ENCODE data around the gene TMOD2.

The TMOD2 gene

GRCh38 chr15:51863131-51863530, 111.7 kb downstream of the TMOD2 start:
- Histone ChIP-seq H3K27ac (ENCODE audit: low read depth, low read length) (no peak overlapping the region), H3K9ac (ENCODE audit: low read length in 5 of 5) (no peak overlapping the region), H3K4me1 (ENCODE audit: control insufficient read depth in 5 of 5, insufficient read depth in 5 of 5, low read length in 5 of 5) (peaks cover 0 to 5% (median 0%) of the 10 kb centered on the region in 5 donors), H3K27me3 (ENCODE audit: control insufficient read depth in 5 of 5, insufficient read depth in 4 of 5, low read length in 5 of 5) (no peaks in the 10 kb centered on the region), H3K36me3 (ENCODE audit: control insufficient read depth in 5 of 5, insufficient read depth in 5 of 5, low read length in 5 of 5) (peaks cover 11 to 32% (median 15%) of the 10 kb centered on the region in 5 donors), H3K9me3 (ENCODE audit: control insufficient read depth in 5 of 5, low read length in 5 of 5) (no peaks in the 10 kb centered on the region), H3K4me3 (ENCODE audit: low read depth in 1 of 5, low read length in 5 of 5) (no peak overlapping the region)

DNA sequence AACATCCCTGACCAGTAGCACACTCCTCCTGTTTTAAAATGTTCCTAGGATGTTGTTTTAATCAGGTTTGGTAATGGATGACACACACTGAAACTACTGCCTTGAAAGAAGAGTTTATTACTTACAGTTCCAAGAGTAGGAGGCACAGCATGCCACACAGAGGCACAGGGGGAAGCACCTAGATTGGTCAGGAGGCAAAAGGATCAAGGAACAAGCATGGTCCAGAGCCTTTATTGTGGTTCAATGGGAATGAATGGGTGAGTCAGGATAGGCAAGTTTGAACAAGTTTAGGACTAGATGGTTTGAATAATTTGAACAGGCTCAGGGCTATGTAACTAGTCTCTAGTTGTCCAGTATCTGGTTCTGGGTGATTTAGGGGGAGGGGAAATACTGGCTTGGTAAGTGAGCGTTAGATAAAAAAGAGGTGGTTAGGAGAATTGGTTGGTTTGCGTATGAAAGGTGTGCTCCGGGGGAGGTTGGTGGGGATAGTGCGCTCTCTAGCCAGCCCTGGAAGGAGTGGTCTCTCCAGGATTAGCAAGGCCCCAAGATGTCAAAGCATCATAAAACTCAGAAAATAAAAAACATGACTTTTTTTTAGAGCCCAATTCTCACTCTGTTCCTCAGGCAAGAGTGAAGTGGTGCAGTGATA, 113.1 kb downstream of the TMOD2 start:
- Histone ChIP-seq H3K9ac (ENCODE audit: low read length in 5 of 5) (no peak overlapping the region), H3K9me3 (ENCODE audit: control insufficient read depth in 5 of 5, low read length in 5 of 5) (no peaks in the 10 kb centered on the region), H3K27me3 (ENCODE audit: control insufficient read depth in 5 of 5, insufficient read depth in 4 of 5, low read length in 5 of 5) (no peaks in the 10 kb centered on the region), H3K36me3 (ENCODE audit: control insufficient read depth in 5 of 5, insufficient read depth in 5 of 5, low read length in 5 of 5) (peaks cover 14 to 37% (median 15%) of the 10 kb centered on the region in 5 donors), H3K4me1 (ENCODE audit: control insufficient read depth in 5 of 5, insufficient read depth in 5 of 5, low read length in 5 of 5) (peaks cover 0 to 5% (median 0%) of the 10 kb centered on the region in 5 donors), H3K27ac (ENCODE audit: low read depth, low read length) (no peak overlapping the region), H3K4me3 (ENCODE audit: low read depth in 1 of 5, low read length in 5 of 5) (no peak overlapping the region)

DNA sequence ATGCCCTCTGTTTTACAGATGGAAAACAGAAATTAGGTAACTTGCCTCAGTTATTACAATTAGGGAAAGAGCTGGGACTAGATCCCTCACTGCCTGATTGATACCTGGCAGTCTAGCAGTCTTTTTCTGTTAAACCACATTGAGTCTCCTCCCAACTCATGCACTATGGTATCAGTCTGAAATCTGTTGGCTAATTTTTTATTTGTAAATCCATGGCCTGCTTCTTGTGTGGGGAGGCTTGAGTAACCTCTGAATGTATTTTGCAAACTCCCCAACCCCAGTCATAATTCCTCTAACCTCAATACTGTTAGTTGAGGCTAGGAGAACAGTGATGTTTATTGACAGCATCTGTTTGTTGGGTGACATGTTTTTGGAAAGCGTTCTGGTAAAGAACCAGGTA, 113.9 kb downstream of the TMOD2 start:
- Histone ChIP-seq H3K4me3 (ENCODE audit: low read depth in 1 of 5, low read length in 5 of 5) (no peak overlapping the region), H3K9ac (ENCODE audit: low read length in 5 of 5) (no peak overlapping the region), H3K9me3 (ENCODE audit: control insufficient read depth in 5 of 5, low read length in 5 of 5) (peaks cover 0 to under 1% (median 0%) of the 10 kb centered on the region in 5 donors), H3K4me1 (ENCODE audit: control insufficient read depth in 5 of 5, insufficient read depth in 5 of 5, low read length in 5 of 5) (peaks cover 0 to 5% (median 0%) of the 10 kb centered on the region in 5 donors), H3K27ac (ENCODE audit: low read depth, low read length) (no peak overlapping the region), H3K36me3 (ENCODE audit: control insufficient read depth in 5 of 5, insufficient read depth in 5 of 5, low read length in 5 of 5) (peaks cover 16 to 43% (median 17%) of the 10 kb centered on the region in 5 donors), H3K27me3 (ENCODE audit: control insufficient read depth in 5 of 5, insufficient read depth in 4 of 5, low read length in 5 of 5) (no peaks in the 10 kb centered on the region)
